NB4 (cell line): ENCODE results near the gene PARL.

ENCODE experiments used
- CTCF ChIP-seq: IDR thresholded peaks from one replicate; pipeline ENCODE4 v1.5.1; 2012; ENCODE audit warnings: low read depth, low read length
- POLR2A ChIP-seq: IDR thresholded peaks from 2 replicates; pipeline ENCODE4 v1.6.1; 2011; ENCODE audit warnings: mild to moderate bottlenecking; ENCODE audit not compliant: insufficient read length; ENCODE audit errors: extremely low read depth
- TF ChIP-seq, protein P1 (sequence below): IDR thresholded peaks from 2 replicates; pipeline ENCODE4 v1.6.1; 2011; ENCODE audit warnings: low read depth, low read length

- TF ChIP-seq, protein P1, sequence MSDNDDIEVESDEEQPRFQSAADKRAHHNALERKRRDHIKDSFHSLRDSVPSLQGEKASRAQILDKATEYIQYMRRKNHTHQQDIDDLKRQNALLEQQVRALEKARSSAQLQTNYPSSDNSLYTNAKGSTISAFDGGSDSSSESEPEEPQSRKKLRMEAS: no peak
- TF ChIP-seq CTCF (no peak), POLR2A (no peak)
These were observed 76.8 kb downstream of the PARL start for GRCh38 chr3:183807881-183808280.
